WI38 (cell line): ENCODE measurements around the gene RALGAPA1.

Source experiments
- H3K4me3 ChIP-seq: 2 replicates; pipeline ENCODE4 v1.5.1; 2011; ENCODE audit warnings: low read depth, mild to moderate bottlenecking, control low read depth, low read length
- TF ChIP-seq, protein P1 (sequence below): IDR thresholded peaks from 2 replicates; pipeline ENCODE4 v1.5.1; 2012; ENCODE audit warnings: low read depth, mild to moderate bottlenecking, control low read depth, low read length

The RALGAPA1 gene

DNA sequence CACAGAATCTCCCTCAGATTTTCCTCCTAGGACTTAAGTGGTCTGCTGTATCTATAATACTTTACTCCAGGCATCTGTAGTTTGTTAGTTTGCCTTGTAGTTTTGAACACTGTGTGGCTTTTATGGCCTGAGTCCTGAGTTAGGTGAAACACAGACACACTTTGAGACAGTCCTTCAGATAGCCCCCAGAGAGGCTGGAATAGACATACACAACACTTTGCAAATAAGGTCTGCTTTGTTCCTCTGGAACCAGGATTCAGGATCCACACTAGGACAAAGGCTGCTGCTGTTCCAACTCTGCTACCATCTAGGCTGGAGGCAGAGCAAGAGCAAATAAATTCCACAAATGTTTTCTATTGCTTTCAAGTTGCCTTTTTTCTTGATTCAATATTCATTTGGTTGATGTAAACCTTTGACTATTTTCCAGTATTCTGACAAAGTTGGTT is 316.5 kb downstream of the RALGAPA1 start:
- H3K4me3 ChIP-seq = no peak overlapping the region
- TF ChIP-seq, protein P1, sequence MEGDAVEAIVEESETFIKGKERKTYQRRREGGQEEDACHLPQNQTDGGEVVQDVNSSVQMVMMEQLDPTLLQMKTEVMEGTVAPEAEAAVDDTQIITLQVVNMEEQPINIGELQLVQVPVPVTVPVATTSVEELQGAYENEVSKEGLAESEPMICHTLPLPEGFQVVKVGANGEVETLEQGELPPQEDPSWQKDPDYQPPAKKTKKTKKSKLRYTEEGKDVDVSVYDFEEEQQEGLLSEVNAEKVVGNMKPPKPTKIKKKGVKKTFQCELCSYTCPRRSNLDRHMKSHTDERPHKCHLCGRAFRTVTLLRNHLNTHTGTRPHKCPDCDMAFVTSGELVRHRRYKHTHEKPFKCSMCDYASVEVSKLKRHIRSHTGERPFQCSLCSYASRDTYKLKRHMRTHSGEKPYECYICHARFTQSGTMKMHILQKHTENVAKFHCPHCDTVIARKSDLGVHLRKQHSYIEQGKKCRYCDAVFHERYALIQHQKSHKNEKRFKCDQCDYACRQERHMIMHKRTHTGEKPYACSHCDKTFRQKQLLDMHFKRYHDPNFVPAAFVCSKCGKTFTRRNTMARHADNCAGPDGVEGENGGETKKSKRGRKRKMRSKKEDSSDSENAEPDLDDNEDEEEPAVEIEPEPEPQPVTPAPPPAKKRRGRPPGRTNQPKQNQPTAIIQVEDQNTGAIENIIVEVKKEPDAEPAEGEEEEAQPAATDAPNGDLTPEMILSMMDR = no peak
